A549 (cell line): ENCODE measurements around the gene NTN5. TPM values are rescaled to one million over a fixed set of nuclear protein-coding genes. Genes with fewer than 3 reads are reported as not detected.

Experiments used
- ATAC-seq, 2 experiments: fragments of 200-7000 bp in 1 of 2; fragments of >200 bp in 1 of 2; cut with Nextera tagmentation in 1 of 2; cut with Tn5 transposase in 1 of 2; 3 replicates each; pipeline versions ENCODE4 v1.8.0 to v1.9.1; 2018 to 2020; ENCODE audit warnings: mild to moderate bottlenecking in 1 of 2, moderate library complexity in 1 of 2
- CTCF ChIA-PET: fragments of 300-600 bp; sonication (Branson Sonifier 250); formaldehyde crosslinking; extraction: SDS; loops from one replicate; lab custom pipeline; 2021; ENCODE audit warnings: antibody characterized with exemption, inconsistent platforms; lab: Yijun Ruan, JAX
- POLR2A ChIA-PET: fragments of 350-600 bp; formaldehyde crosslinking; extraction: SDS; loops from one replicate; lab custom pipeline; 2021; ENCODE audit warnings: antibody characterized with exemption, inconsistent platforms; lab: Yijun Ruan, JAX
- DNase-seq, 2 experiments: peaks; one replicate each; pipeline versions ENCODE4 v3.0.0 to v3.0.0-alpha.2; 2011 to 2016; ENCODE audit warnings: low read depth in 1 of 2, low spot score in 1 of 2
- FAIRE-seq: peaks from 2 replicates; lab custom pipeline; 2011; peaks lifted over from hg19 to GRCh38; lab: Jason Lieb, UNC
- H3K27ac ChIP-seq, 2 experiments: fragments of >200 bp; sonication (Bioruptor Twin); formaldehyde crosslinking; 3 replicates each; pipeline ENCODE4 v1.5.1; 2016 to 2017
- H3K4me1 ChIP-seq: fragments of >200 bp; sonication (Bioruptor Twin); formaldehyde crosslinking; 3 replicates; pipeline ENCODE4 v1.6.1; 2016
- H3K4me2 ChIP-seq: fragments of >200 bp; sonication (Bioruptor Twin); formaldehyde crosslinking; 3 replicates; pipeline ENCODE4 v1.6.1; 2016
- H3K4me3 ChIP-seq: fragments of >200 bp; sonication (Bioruptor Twin); formaldehyde crosslinking; 3 replicates; pipeline ENCODE4 v1.5.1; 2016
- H3K9me3 ChIP-seq: fragments of >200 bp; sonication (Bioruptor Twin); formaldehyde crosslinking; 3 replicates; pipeline ENCODE4 v1.6.1; 2016
- CBX2 ChIP-seq: fragments of 200-600 bp; sonication (generic); IDR thresholded peaks from 2 replicates; pipeline ENCODE4 v1.6.1; 2016; ENCODE audit warnings: low read depth, mild to moderate bottlenecking, borderline replicate concordance
- EHF ChIP-seq: fragments of 250-450 bp; sonication (Bioruptor Pico); IDR thresholded peaks from 2 replicates; pipeline ENCODE4 v1.5.0; 2020; ENCODE audit warnings: mild to moderate bottlenecking
- ESRRA ChIP-seq: fragments of 150-350 bp; IDR thresholded peaks from 2 replicates; pipeline ENCODE4 v1.6.1; 2014; ENCODE audit warnings: mild to moderate bottlenecking, low read length, borderline replicate concordance
- FOSB ChIP-seq: fragments of 250-450 bp; sonication (Bioruptor Pico); IDR thresholded peaks from 2 replicates; pipeline ENCODE4 v1.5.0; 2020; ENCODE audit warnings: mild to moderate bottlenecking, moderate library complexity
- JUN ChIP-seq, 2 experiments: fragments of >200 bp; sonication (Bioruptor Twin); formaldehyde crosslinking; IDR thresholded peaks; 2 replicates in 1 of 2; 3 replicates in 1 of 2; pipeline ENCODE4 v1.6.1; 2016 to 2017
- KDM5A ChIP-seq: fragments of 200-600 bp; sonication (generic); IDR thresholded peaks from 2 replicates; pipeline ENCODE4 v1.6.1; 2016; ENCODE audit warnings: antibody characterized with exemption, mild to moderate bottlenecking
- MAFK ChIP-seq: fragments of 450-650 bp; IDR thresholded peaks from 2 replicates; pipeline ENCODE4 v1.6.1; 2014; ENCODE audit not compliant: partially characterized antibody
- MYC ChIP-seq: IDR thresholded peaks from 2 replicates; pipeline ENCODE4 v1.6.1; 2012; ENCODE audit warnings: mild to moderate bottlenecking, inconsistent platforms, low read length, improper control_type of control experiment, borderline replicate concordance
- NPAS2 ChIP-seq: fragments of 250-450 bp; sonication (Bioruptor Pico); IDR thresholded peaks from 2 replicates; pipeline ENCODE4 v1.8.0; 2022; ENCODE audit warnings: mild to moderate bottlenecking, moderate library complexity, borderline replicate concordance
- NR3C1 ChIP-seq: fragments of >200 bp; sonication (Bioruptor Twin); formaldehyde crosslinking; IDR thresholded peaks from 3 replicates; pipeline ENCODE4 v1.6.1; 2017
- RFX5 ChIP-seq: fragments of 450-650 bp; IDR thresholded peaks from 2 replicates; pipeline ENCODE4 v1.7.1; 2014; ENCODE audit warnings: antibody characterized with exemption, mild to moderate bottlenecking, moderate library complexity
- SMC3 ChIP-seq: fragments of >200 bp; sonication (Bioruptor Twin); formaldehyde crosslinking; IDR thresholded peaks from 3 replicates; pipeline ENCODE4 v1.6.1; 2018; ENCODE audit warnings: inconsistent platforms
- ZFP36 ChIP-seq: fragments of 450-650 bp; IDR thresholded peaks from 2 replicates; pipeline ENCODE4 v1.6.1; 2014; ENCODE audit warnings: borderline replicate concordance; ENCODE audit not compliant: partially characterized antibody
- ZNF302 ChIP-seq: fragments of 250-450 bp; sonication (Bioruptor Pico); IDR thresholded peaks from 2 replicates; pipeline ENCODE4 v1.9.0; 2021; ENCODE audit warnings: inconsistent platforms, mild to moderate bottlenecking, moderate library complexity
- WGBS: methylation state at CpG from one replicate; pipeline ENCODE4 v1.1.6; 2017; ENCODE audit errors: missing lambda C conversion rate; 5-methylcytosine and 5-hydroxymethylcytosine counted together
- polyA plus RNA-seq, 4 experiments: library from polyadenylated mRNA; depleted of rRNA in 3 of 4; stranded (reverse); fragments of >200 nt; fragmentation: RNase III in 1 of 4; extraction: RNeasy Plus Mini Kit Qiagen cat#74134 plus additional on column Dnase treatment in 1 of 4; gene quantifications; 2 replicates in 3 of 4; 3 replicates in 1 of 4; pipeline ENCODE4 v1.2.3, GENCODE V29; 2011 to 2017
- TF ChIP-seq, protein P1 (sequence below): fragments of 200-600 bp; sonication (generic); IDR thresholded peaks from 2 replicates; pipeline ENCODE4 v1.6.1; 2016; ENCODE audit warnings: antibody characterized with exemption, mild to moderate bottlenecking, moderate library complexity
- TF ChIP-seq, protein P2 (sequence below): fragments of 250-450 bp; sonication (Bioruptor Pico); IDR thresholded peaks from 2 replicates; pipeline ENCODE4 v1.5.0; 2021; ENCODE audit warnings: mild to moderate bottlenecking, moderate library complexity, borderline replicate concordance
- TF ChIP-seq, protein P3 (sequence below): fragments of 450-650 bp; IDR thresholded peaks from 2 replicates; pipeline ENCODE4 v1.6.1; 2014; ENCODE audit warnings: antibody characterized with exemption
- TF ChIP-seq, protein P4 (sequence below): IDR thresholded peaks from 2 replicates; pipeline ENCODE4 v1.6.1; 2012; ENCODE audit warnings: low read depth, borderline replicate concordance
- TF ChIP-seq, protein P5 (sequence below): fragments of 250-450 bp; sonication (Bioruptor Pico); IDR thresholded peaks from 2 replicates; pipeline ENCODE4 v1.5.0; 2020; ENCODE audit warnings: low read depth, mild to moderate bottlenecking, moderate library complexity

Gene NTN5
- polyA plus RNA-seq, 2 of the 4 experiments (the other 2 are of a cell fraction), result 0.18 to 0.22 TPM

DNA sequence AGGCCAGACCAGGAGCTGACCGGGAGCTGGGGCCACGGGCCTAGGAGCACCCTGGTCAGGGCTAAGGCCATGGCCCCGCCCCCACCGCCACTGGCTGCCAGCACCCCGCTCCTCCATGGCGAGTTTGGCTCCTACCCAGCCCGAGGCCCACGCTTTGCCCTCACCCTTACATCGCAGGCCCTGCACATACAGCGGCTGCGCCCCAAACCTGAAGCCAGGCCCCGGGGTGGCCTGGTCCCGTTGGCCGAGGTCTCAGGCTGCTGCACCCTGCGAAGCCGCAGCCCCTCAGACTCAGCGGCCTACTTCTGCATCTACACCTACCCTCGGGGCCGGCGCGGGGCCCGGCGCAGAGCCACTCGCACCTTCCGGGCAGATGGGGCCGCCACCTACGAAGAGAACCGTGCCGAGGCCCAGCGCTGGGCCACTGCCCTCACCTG is 46.9 kb downstream of the NTN5 start:
- Histone ChIP-seq H3K4me3 (no peak overlapping the region), H3K4me1 (peaks cover 20% of the 10 kb centered on the region), H3K9me3 (no peaks in the 10 kb centered on the region), H3K27ac (no peak overlapping the region), H3K4me2 (no peak overlapping the region)
- 94% methylated on average over 30 of the region's 30 CpGs for WGBS
- no peak for FAIRE-seq
- ATAC-seq, result no peak
- CTCF ChIA-PET, result interaction anchor here (0.9 kb wide), 1 partner anchor 20 kb away, joined by 3 read pairs; the partner anchor contains the start of gene CA11
- DNase-seq, result no peak
- POLR2A ChIA-PET, result interaction anchor here (0.6 kb wide), 1 partner anchor 95 kb away, joined by 6 read pairs; no protein-coding TSS in a partner anchor
- TF ChIP-seq KDM5A (no peak), SMC3 (no peak), ZNF302 (CRISPR knock-in tag) (no peak), RFX5 (no peak)

DNA sequence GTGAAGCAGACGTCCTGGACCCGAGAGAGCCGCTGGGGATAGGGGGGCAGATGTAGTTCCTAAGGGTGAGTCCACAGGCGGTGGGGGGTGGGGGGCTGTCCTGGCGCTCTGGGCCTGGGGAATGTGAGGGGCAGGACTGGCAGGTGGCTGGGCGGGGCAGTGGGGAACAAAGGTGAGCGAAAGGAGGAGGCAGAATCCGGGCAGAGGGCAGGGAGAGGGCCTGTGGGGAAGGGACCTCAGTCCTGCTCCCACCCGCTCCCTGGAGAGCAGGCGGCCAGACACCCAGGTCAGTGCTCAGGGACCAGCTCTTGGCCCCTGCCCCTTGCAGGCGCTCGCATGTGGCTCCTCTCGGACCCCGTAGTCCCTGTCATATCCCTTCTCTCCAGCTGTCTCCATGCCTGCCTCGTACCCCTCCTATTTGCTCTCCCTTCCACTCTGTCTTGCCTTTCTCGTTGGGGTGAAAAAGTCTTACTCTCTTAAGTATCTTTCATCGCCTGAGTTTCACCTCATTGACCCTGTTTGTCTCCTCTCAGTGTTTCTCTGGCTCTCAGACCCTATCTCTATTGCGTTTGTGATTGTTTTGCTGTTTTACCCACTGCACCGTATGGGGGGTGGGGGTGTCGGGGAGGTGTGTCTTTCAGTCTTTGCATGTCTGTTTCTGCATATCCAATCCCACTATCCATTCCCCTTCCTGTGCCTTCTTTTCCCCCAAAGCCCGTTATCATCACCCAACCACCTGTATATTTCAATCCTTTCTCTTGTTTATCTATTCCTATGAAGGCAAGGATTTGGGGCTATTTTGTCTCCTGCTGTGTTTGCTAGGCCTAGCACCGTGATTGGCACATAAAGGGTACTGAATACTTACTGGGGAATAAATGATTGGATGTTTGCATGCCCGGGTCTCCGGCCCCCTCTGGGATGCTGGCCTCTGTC is 47.8 kb downstream of the NTN5 start:
- peak overlapping the region; percentile 72 for H3K4me2 ChIP-seq
- 76% methylated on average over 22 of the region's 24 CpGs for WGBS
- TF ChIP-seq, protein P1, sequence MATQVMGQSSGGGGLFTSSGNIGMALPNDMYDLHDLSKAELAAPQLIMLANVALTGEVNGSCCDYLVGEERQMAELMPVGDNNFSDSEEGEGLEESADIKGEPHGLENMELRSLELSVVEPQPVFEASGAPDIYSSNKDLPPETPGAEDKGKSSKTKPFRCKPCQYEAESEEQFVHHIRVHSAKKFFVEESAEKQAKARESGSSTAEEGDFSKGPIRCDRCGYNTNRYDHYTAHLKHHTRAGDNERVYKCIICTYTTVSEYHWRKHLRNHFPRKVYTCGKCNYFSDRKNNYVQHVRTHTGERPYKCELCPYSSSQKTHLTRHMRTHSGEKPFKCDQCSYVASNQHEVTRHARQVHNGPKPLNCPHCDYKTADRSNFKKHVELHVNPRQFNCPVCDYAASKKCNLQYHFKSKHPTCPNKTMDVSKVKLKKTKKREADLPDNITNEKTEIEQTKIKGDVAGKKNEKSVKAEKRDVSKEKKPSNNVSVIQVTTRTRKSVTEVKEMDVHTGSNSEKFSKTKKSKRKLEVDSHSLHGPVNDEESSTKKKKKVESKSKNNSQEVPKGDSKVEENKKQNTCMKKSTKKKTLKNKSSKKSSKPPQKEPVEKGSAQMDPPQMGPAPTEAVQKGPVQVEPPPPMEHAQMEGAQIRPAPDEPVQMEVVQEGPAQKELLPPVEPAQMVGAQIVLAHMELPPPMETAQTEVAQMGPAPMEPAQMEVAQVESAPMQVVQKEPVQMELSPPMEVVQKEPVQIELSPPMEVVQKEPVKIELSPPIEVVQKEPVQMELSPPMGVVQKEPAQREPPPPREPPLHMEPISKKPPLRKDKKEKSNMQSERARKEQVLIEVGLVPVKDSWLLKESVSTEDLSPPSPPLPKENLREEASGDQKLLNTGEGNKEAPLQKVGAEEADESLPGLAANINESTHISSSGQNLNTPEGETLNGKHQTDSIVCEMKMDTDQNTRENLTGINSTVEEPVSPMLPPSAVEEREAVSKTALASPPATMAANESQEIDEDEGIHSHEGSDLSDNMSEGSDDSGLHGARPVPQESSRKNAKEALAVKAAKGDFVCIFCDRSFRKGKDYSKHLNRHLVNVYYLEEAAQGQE, result no peak
- TF ChIP-seq, protein P2, sequence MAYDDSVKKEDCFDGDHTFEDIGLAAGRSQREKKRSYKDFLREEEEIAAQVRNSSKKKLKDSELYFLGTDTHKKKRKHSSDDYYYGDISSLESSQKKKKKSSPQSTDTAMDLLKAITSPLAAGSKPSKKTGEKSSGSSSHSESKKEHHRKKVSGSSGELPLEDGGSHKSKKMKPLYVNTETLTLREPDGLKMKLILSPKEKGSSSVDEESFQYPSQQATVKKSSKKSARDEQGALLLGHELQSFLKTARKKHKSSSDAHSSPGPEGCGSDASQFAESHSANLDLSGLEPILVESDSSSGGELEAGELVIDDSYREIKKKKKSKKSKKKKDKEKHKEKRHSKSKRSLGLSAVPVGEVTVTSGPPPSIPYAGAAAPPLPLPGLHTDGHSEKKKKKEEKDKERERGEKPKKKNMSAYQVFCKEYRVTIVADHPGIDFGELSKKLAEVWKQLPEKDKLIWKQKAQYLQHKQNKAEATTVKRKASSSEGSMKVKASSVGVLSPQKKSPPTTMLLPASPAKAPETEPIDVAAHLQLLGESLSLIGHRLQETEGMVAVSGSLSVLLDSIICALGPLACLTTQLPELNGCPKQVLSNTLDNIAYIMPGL (CRISPR knock-in tag), result no peak
- TF ChIP-seq MAFK (no peak), ZFP36 (no peak), CBX2 (no peak), MYC (no peak), FOSB (CRISPR knock-in tag) (no peak), NPAS2 (CRISPR knock-in tag) (no peak), NR3C1 (no peak), EHF (no peak), ESRRA (no peak), JUN (IDR thresholded peaks at IDR 0.05) (no peak)
- TF ChIP-seq, protein P3, sequence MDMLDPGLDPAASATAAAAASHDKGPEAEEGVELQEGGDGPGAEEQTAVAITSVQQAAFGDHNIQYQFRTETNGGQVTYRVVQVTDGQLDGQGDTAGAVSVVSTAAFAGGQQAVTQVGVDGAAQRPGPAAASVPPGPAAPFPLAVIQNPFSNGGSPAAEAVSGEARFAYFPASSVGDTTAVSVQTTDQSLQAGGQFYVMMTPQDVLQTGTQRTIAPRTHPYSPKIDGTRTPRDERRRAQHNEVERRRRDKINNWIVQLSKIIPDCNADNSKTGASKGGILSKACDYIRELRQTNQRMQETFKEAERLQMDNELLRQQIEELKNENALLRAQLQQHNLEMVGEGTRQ, result no peak
- TF ChIP-seq, protein P4, sequence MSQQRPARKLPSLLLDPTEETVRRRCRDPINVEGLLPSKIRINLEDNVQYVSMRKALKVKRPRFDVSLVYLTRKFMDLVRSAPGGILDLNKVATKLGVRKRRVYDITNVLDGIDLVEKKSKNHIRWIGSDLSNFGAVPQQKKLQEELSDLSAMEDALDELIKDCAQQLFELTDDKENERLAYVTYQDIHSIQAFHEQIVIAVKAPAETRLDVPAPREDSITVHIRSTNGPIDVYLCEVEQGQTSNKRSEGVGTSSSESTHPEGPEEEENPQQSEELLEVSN, result no peak
- TF ChIP-seq, protein P5, sequence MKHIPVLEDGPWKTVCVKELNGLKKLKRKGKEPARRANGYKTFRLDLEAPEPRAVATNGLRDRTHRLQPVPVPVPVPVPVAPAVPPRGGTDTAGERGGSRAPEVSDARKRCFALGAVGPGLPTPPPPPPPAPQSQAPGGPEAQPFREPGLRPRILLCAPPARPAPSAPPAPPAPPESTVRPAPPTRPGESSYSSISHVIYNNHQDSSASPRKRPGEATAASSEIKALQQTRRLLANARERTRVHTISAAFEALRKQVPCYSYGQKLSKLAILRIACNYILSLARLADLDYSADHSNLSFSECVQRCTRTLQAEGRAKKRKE (CRISPR knock-in tag), result no peak
- TF ChIP-seq, all 56 proteins: peak for 0
- FAIRE-seq, result no peak
- H3K9me3 ChIP-seq, result no peaks in the 10 kb centered on the region
- peak overlapping the region; percentile 29; the same call in 1 of the 3 replicates for H3K4me3 ChIP-seq
- CTCF ChIA-PET, result interaction anchor here (0.6 kb wide), 1 partner anchor 846 kb away, joined by 3 read pairs; no protein-coding TSS in a partner anchor
- POLR2A ChIA-PET, result no interaction called here
- peaks cover 24% of the 10 kb centered on the region for H3K4me1 ChIP-seq
- peak overlapping the region in 1 of 2 experiments; percentile 73; a peak in 3 of 6 replicates for H3K27ac ChIP-seq
- DNase-seq, result no peak
- ATAC-seq, result no peak
